Fibroblast of skin of left quadriceps (primary cell): ENCODE results near the gene TTLL6.

Experiments
- DNase-seq, 2 experiments: peaks; one replicate each; pipeline ENCODE4 v3.0.0-alpha.2; 2013; ENCODE audit warnings: low read depth in 2 of 2

TTLL6 gene

GRCh38 chr17:48760411-48760810 is 56.6 kb downstream of the TTLL6 start:
- no peak for DNase-seq

GRCh38 chr17:48759288-48759687 is 57.7 kb downstream of the TTLL6 start:
- no peak for DNase-seq

- no peak for DNase-seq
These were observed 59.5 kb downstream of the TTLL6 start for GRCh38 chr17:48757524-48757961.

GRCh38 chr17:48756830-48757251 is 60.2 kb downstream of the TTLL6 start:
- DNase-seq, result no peak

GRCh38 chr17:48755356-48755755 is 61.7 kb downstream of the TTLL6 start:
- no peak for DNase-seq

- no peak for DNase-seq
These were observed 62.3 kb downstream of the TTLL6 start for GRCh38 chr17:48754500-48755261.

- no peak for DNase-seq
These were observed 63.1 kb downstream of the TTLL6 start for GRCh38 chr17:48753794-48754499.

- DNase-seq, result no peak
These were observed 64.4 kb downstream of the TTLL6 start for GRCh38 chr17:48752399-48753288.

GRCh38 chr17:48751733-48752398 is 65.2 kb downstream of the TTLL6 start:
- no peak for DNase-seq

- DNase-seq, result no peak
These were observed 65.9 kb downstream of the TTLL6 start for GRCh38 chr17:48751172-48751571.

- no peak for DNase-seq
These were observed 67.1 kb downstream of the TTLL6 start for GRCh38 chr17:48749621-48750553.

- DNase-seq, result no peak
These were observed 68.1 kb downstream of the TTLL6 start for GRCh38 chr17:48748718-48749566.

- no peak for DNase-seq
These were observed 69.3 kb downstream of the TTLL6 start for GRCh38 chr17:48747445-48748363.

- no peak for DNase-seq
These were observed 70.0 kb downstream of the TTLL6 start for GRCh38 chr17:48746916-48747444.

- no peak for DNase-seq
These were observed 71.4 kb downstream of the TTLL6 start for GRCh38 chr17:48745381-48746275.

- no peak for DNase-seq
These were observed 76.5 kb downstream of the TTLL6 start for GRCh38 chr17:48740537-48740936.
